ENCODE data around the gene ZIC1.

ZIC1 gene

GRCh38 chr3:147418371-147418781 is 9.2 kb downstream of the ZIC1 start:
- no peak for DNase-seq (ENCODE audit: low read depth)
- H3K4me3 ChIP-seq (ENCODE audit: low read depth, low read length), result no peak overlapping the region

- DNase-seq (ENCODE audit: low read depth), result no peak
Measured at GRCh38 chr3:147418808-147419701, 9.9 kb downstream of the ZIC1 start.

GRCh38 chr3:147419781-147420224 is 10.6 kb downstream of the ZIC1 start:
- no peak overlapping the region for H3K4me3 ChIP-seq (ENCODE audit: low read depth, low read length)
- no peak for DNase-seq (ENCODE audit: low read depth)

More at GRCh38 chr3:147418808-147419701, 9.9 kb downstream of the ZIC1 start:
- H3K4me3 ChIP-seq (ENCODE audit: low read depth, low read length), result peak overlapping the region; percentile 39

- peak overlapping the region; percentile 29 for H3K4me3 ChIP-seq (ENCODE audit: low read depth, low read length)
- no peak for DNase-seq (ENCODE audit: low read depth)
Measured at GRCh38 chr3:147420353-147421183, 11.4 kb downstream of the ZIC1 start.

- DNase-seq (ENCODE audit: low read depth), result no peak
- peak overlapping the region; percentile 29 for H3K4me3 ChIP-seq (ENCODE audit: low read depth, low read length)
Measured at GRCh38 chr3:147421184-147421912, 12.2 kb downstream of the ZIC1 start.

- no peak for DNase-seq (ENCODE audit: low read depth)
Measured at GRCh38 chr3:147422196-147422595, 13.0 kb downstream of the ZIC1 start.

GRCh38 chr3:147422601-147423536 is 13.7 kb downstream of the ZIC1 start:
- no peak for DNase-seq (ENCODE audit: low read depth)
- H3K4me3 ChIP-seq (ENCODE audit: low read depth, low read length), result no peak overlapping the region

More at GRCh38 chr3:147422196-147422595, 13.0 kb downstream of the ZIC1 start:
- no peak overlapping the region for H3K4me3 ChIP-seq (ENCODE audit: low read depth, low read length)

GRCh38 chr3:147423537-147423797 is 14.3 kb downstream of the ZIC1 start:
- no peak for DNase-seq (ENCODE audit: low read depth)
- H3K4me3 ChIP-seq (ENCODE audit: low read depth, low read length), result no peak overlapping the region

GRCh38 chr3:147423798-147424580 is 14.8 kb downstream of the ZIC1 start:
- no peak for DNase-seq (ENCODE audit: low read depth)
- no peak overlapping the region for H3K4me3 ChIP-seq (ENCODE audit: low read depth, low read length)

- H3K4me3 ChIP-seq (ENCODE audit: low read depth, low read length), result no peak overlapping the region
- DNase-seq (ENCODE audit: low read depth), result no peak
Measured at GRCh38 chr3:147424581-147425387, 15.6 kb downstream of the ZIC1 start.

- no peak for DNase-seq (ENCODE audit: low read depth)
- H3K4me3 ChIP-seq (ENCODE audit: low read depth, low read length), result no peak overlapping the region
Measured at GRCh38 chr3:147425388-147425850, 16.3 kb downstream of the ZIC1 start.

GRCh38 chr3:147426931-147427330 is 17.8 kb downstream of the ZIC1 start:
- no peak overlapping the region for H3K4me3 ChIP-seq (ENCODE audit: low read depth, low read length)
- DNase-seq (ENCODE audit: low read depth), result no peak

GRCh38 chr3:147427746-147428145 is 18.6 kb downstream of the ZIC1 start:
- H3K4me3 ChIP-seq (ENCODE audit: low read depth, low read length), result no peak overlapping the region

GRCh38 chr3:147428326-147428725 is 19.2 kb downstream of the ZIC1 start:
- DNase-seq (ENCODE audit: low read depth), result no peak

More at GRCh38 chr3:147427746-147428145, 18.6 kb downstream of the ZIC1 start:
- DNase-seq (ENCODE audit: low read depth), result no peak

GRCh38 chr3:147428754-147429153 is 19.6 kb downstream of the ZIC1 start:
- no peak for DNase-seq (ENCODE audit: low read depth)

More at GRCh38 chr3:147428326-147428725, 19.2 kb downstream of the ZIC1 start:
- no peak overlapping the region for H3K4me3 ChIP-seq (ENCODE audit: low read depth, low read length)

GRCh38 chr3:147431751-147432150 is 22.6 kb downstream of the ZIC1 start:
- no peak overlapping the region for H3K4me3 ChIP-seq (ENCODE audit: low read depth, low read length)
- DNase-seq (ENCODE audit: low read depth), result no peak

More at GRCh38 chr3:147428754-147429153, 19.6 kb downstream of the ZIC1 start:
- H3K4me3 ChIP-seq (ENCODE audit: low read depth, low read length), result no peak overlapping the region

GRCh38 chr3:147447224-147447623 is 38.1 kb downstream of the ZIC1 start:
- H3K4me3 ChIP-seq (ENCODE audit: low read depth, low read length), result no peak overlapping the region
- no peak for DNase-seq (ENCODE audit: low read depth)

All from skeletal muscle cell (primary cell).